Ectodermal cell (in vitro differentiated cells): ENCODE data around the gene KBTBD8.

ENCODE experiments used
- H3K27ac ChIP-seq: 2 replicates; pipeline ENCODE4 v1.7.0; 2013; ENCODE audit warnings: mild to moderate bottlenecking, low read depth, low read length; ENCODE audit not compliant: insufficient read depth, poor library complexity, severe bottlenecking
- H3K27me3 ChIP-seq: 2 replicates; pipeline ENCODE4 v1.7.0; 2013; ENCODE audit warnings: mild to moderate bottlenecking, low read length; ENCODE audit not compliant: insufficient read depth, control insufficient read depth, poor library complexity, severe bottlenecking
- H3K36me3 ChIP-seq: one replicate; pipeline ENCODE4 v1.7.0; 2013; ENCODE audit warnings: low read length; ENCODE audit not compliant: control insufficient read depth, insufficient read depth
- H3K4me1 ChIP-seq: one replicate; pipeline ENCODE4 v1.7.0; 2013; ENCODE audit warnings: low read length; ENCODE audit not compliant: control insufficient read depth, insufficient read depth
- H3K4me3 ChIP-seq: 2 replicates; pipeline ENCODE4 v1.7.0; 2013; ENCODE audit warnings: low read depth, low read length, control low read depth; ENCODE audit not compliant: insufficient read depth
- H3K9me3 ChIP-seq: 2 replicates; pipeline ENCODE4 v1.7.0; 2013; ENCODE audit warnings: mild to moderate bottlenecking, low read length, moderate library complexity; ENCODE audit not compliant: control insufficient read depth
- whole genome bisulfite sequencing, 2 experiments: methylation state at CpG; one replicate each; pipeline ENCODE4 v1.1.7; 2013; ENCODE audit warnings: missing lambda C conversion rate in 2 of 2; 5-methylcytosine and 5-hydroxymethylcytosine counted together

KBTBD8 gene

GRCh38 chr3:67030785-67031740, 33.0 kb downstream of the KBTBD8 start:
- no peaks in the 10 kb centered on the region for H3K27me3 ChIP-seq
- no peaks in the 10 kb centered on the region for H3K4me1 ChIP-seq
- H3K9me3 ChIP-seq: no peaks in the 10 kb centered on the region
- H3K27ac ChIP-seq: no peak overlapping the region
- WGBS, 2 experiments: 63 to 67% methylated on average over 3 of the region's 3 CpGs
- no peak overlapping the region for H3K4me3 ChIP-seq
- H3K36me3 ChIP-seq: no peaks in the 10 kb centered on the region

DNA sequence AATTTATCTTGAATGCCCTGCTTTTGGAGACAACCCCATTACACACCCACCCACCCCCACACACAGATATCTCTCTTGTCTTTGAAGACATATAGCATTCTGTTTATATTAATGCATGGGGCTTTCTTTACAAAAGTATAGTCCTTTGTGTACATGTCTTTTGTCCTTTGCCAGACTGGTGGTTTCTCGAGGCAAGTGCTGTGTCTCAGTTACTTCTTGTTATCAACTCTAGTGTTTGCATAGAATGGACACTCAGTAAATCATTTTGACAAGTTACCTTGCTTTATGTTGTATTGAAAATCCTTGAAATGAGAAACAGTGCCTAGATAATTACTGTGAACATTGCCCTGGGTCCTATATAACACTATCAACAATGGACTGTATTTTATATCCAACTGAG, 33.9 kb downstream of the KBTBD8 start:
- Histone ChIP-seq H3K27ac (no peak overlapping the region), H3K27me3 (no peaks in the 10 kb centered on the region)

DNA sequence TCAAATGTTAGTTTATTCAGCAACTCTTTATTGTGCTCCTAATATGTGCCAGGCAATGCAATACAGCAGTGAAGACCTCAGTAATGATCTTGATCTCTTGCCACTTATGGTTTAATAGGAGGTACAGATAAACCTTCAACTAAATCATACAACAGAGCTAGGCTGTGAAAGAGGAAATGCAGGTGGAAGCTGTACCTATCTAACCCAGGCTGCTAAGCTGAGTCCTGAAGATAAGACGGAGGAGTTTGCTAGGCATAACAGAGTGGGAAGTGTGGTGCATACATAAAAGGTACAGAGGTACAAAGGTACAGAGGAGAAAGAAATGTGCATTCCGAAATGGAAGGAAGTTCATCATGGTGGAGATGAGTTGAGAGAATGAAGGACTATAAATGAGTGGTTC, 35.0 kb downstream of the KBTBD8 start:
- Histone ChIP-seq H3K27me3 (no peaks in the 10 kb centered on the region), H3K27ac (no peak overlapping the region), H3K9me3 (no peaks in the 10 kb centered on the region), H3K4me1 (no peaks in the 10 kb centered on the region), H3K36me3 (no peaks in the 10 kb centered on the region), H3K4me3 (no peak overlapping the region)
- WGBS, 2 experiments: 94 to 97% methylated on average over 2 of the region's 2 CpGs

More for the DNA sequence above, 33.9 kb downstream of the KBTBD8 start:
- Histone ChIP-seq H3K4me1 (no peaks in the 10 kb centered on the region), H3K9me3 (no peaks in the 10 kb centered on the region), H3K36me3 (no peaks in the 10 kb centered on the region), H3K4me3 (no peak overlapping the region)
- 76 to 87% methylated on average over 1 of the region's 1 CpG for WGBS, 2 experiments

GRCh38 chr3:67034371-67034770, 36.3 kb downstream of the KBTBD8 start:
- H3K27ac ChIP-seq: no peak overlapping the region
- H3K27me3 ChIP-seq: no peaks in the 10 kb centered on the region
- WGBS, 2 experiments: 96 to 97% methylated on average over 2 to 3 of the region's 3 CpGs
- no peaks in the 10 kb centered on the region for H3K4me1 ChIP-seq
- H3K9me3 ChIP-seq: no peaks in the 10 kb centered on the region
- H3K36me3 ChIP-seq: no peaks in the 10 kb centered on the region
- H3K4me3 ChIP-seq: no peak overlapping the region

- Histone ChIP-seq H3K27me3 (no peaks in the 10 kb centered on the region), H3K4me1 (no peaks in the 10 kb centered on the region), H3K36me3 (no peaks in the 10 kb centered on the region), H3K27ac (no peak overlapping the region), H3K9me3 (no peaks in the 10 kb centered on the region), H3K4me3 (no peak overlapping the region)
- WGBS, 2 experiments: 91 to 96% methylated on average over 4 of the region's 4 CpGs
These were observed 39.5 kb downstream of the KBTBD8 start for GRCh38 chr3:67037615-67038014.

- H3K36me3 ChIP-seq: no peaks in the 10 kb centered on the region
- H3K4me3 ChIP-seq: no peak overlapping the region
- H3K27ac ChIP-seq: no peak overlapping the region
- H3K4me1 ChIP-seq: no peaks in the 10 kb centered on the region
- WGBS, 2 experiments: 90 to 100% methylated on average over 1 of the region's 1 CpG
- no peaks in the 10 kb centered on the region for H3K27me3 ChIP-seq
- no peaks in the 10 kb centered on the region for H3K9me3 ChIP-seq
These were observed 46.2 kb downstream of the KBTBD8 start for GRCh38 chr3:67044295-67044694.

DNA sequence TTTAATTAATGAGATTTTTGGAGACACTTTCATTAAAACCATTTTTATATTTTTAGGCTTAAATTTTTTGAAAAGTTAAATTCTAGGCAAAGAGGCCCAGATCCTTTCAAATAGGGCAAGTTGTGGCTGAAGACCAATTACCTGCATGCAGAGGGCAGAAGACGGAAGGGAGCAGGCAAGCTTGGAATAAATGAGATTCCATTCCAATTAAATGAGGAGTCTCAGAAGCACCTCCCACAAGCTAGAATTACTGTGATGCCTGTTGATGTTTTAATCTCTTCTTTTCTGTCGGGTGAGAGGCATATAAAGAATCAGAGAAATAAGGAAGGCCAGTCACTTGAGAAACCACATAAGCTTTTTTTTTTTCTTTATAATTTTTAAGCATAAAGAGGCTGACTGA, 46.8 kb downstream of the KBTBD8 start:
- Histone ChIP-seq H3K9me3 (no peaks in the 10 kb centered on the region), H3K4me3 (no peak overlapping the region), H3K27me3 (no peaks in the 10 kb centered on the region), H3K27ac (no peak overlapping the region), H3K4me1 (no peaks in the 10 kb centered on the region), H3K36me3 (no peaks in the 10 kb centered on the region)
- 81 to 87% methylated on average over 1 to 2 of the region's 2 CpGs for WGBS, 2 experiments

- 90 to 97% methylated on average over 4 to 5 of the region's 5 CpGs for WGBS, 2 experiments
- Histone ChIP-seq H3K4me3 (no peak overlapping the region), H3K4me1 (no peaks in the 10 kb centered on the region), H3K36me3 (no peaks in the 10 kb centered on the region), H3K9me3 (no peaks in the 10 kb centered on the region), H3K27me3 (no peaks in the 10 kb centered on the region), H3K27ac (no peak overlapping the region)
These were observed 47.8 kb downstream of the KBTBD8 start for GRCh38 chr3:67045711-67046465.

DNA sequence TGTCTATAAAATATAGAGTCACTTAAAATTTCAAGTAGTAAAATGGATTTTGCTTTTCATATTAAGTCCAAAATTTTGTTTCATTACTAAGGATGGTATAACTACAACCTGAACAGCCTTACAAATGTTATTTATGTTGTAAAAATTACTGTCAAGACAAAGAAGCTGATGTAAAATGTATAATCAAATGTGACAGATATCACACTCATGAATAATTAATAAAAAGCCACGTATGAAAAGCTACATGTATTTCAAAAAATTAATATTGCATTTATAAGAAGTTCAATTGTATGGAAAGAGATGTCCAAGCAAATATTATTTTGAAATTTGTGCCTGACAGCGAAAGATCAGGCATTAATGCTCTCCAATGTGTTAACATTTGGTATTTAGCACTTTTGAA, 48.9 kb downstream of the KBTBD8 start:
- no peaks in the 10 kb centered on the region for H3K4me1 ChIP-seq
- H3K4me3 ChIP-seq: no peak overlapping the region
- no peaks in the 10 kb centered on the region for H3K9me3 ChIP-seq
- H3K27me3 ChIP-seq: no peaks in the 10 kb centered on the region
- WGBS, 2 experiments: 79 to 100% methylated on average over 1 to 2 of the region's 2 CpGs
- H3K27ac ChIP-seq: no peak overlapping the region
- H3K36me3 ChIP-seq: no peaks in the 10 kb centered on the region

DNA sequence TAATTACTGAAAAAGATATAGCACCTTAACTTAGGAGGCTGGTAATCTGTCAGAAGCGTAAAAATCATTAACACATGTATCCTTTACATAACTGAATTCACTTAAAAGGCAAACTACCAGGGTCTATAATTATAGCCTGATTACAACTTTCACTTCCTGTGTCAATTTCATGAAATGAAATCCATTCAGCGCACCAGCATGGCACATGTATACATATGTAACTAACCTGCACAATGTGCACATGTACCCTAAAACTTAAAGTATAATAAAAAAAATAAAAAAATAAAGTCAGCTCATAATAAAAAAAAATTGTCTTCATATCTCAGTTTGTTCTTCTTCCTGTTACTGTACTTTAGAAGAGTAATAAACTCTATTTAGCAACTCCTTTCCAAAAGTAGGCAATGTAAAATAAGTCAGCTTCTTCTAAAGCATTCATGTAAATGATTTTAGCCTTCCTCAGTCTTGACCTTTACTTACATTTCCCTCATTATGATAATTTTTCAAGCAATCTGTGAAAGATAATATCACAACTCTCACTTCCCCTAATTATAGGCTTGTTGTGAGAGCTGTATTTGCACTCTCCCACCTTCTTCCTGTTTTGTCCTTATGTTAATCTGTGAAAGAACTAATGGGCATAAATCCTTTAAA, 50.1 kb downstream of the KBTBD8 start:
- WGBS, 2 experiments: 82 to 83% methylated on average over 2 of the region's 2 CpGs
- no peaks in the 10 kb centered on the region for H3K36me3 ChIP-seq
- H3K27ac ChIP-seq: no peak overlapping the region

More for the DNA sequence above, 50.1 kb downstream of the KBTBD8 start:
- Histone ChIP-seq H3K4me3 (no peak overlapping the region), H3K27me3 (no peaks in the 10 kb centered on the region), H3K9me3 (no peaks in the 10 kb centered on the region), H3K4me1 (no peaks in the 10 kb centered on the region)
